ENCODE results near the gene RPL36AL.

The RPL36AL gene

DNA sequence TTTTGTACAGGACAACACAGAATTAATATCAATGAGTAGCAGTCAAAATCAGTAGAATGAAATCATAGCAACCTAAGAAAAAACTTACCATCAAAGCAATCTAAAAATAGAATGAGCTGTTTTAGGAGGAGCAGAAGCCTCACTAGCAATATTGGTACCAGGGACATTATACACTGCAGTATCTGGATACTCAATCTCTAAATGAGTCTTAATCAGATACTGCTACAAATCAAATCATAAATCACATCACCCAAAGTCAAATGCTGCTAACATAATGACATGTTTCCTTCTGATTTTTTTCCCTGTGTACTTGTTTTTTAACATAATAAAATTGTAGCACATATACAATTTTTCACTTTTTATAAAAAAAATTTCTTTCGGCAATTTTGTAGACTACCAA, 42.3 kb downstream of the RPL36AL start:
- DNase-seq, result no peak

DNA sequence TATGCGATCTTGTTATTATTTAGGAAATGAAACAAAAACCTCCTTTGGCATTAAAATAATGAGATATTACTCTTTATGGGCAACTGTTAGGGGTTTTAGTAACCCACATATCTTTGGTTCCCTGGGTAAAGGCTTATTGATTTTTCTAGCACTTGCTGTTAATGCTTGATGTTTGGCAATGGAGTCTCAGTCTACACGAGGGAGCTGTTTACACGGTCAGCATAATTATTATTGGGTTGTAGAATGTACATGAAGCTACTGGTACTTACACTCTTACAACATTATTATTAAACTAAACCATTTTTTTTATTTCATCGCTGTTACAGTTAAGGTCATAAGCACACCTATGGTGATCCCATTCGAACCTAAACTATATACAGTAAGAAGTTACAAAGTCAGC, 46.4 kb downstream of the RPL36AL start:
- no peak for DNase-seq

DNA sequence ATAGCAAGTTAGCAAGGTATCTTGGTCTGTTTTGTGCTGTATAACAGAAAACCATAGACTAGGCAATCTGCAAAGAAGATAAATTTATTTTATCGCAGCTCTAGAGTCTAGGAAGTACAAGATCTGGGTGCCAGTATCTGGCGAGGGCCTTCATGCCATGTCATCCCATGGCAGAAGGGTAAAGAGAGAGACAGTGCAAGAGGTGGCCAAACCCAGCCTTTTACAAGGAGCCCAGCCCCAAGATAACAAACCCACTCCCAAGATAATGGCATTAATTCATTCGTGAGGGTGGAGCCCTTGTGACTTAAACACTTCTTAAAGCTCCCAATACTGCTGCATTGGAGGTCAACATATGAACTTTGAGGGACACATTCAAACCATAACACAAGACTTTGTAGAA, 51.1 kb downstream of the RPL36AL start:
- no peak for DNase-seq

Data from AML-193 (cell line).